Stimulated activated CD8-positive, alpha-beta memory T cell treated with anti-CD3 and anti-CD28 coated beads, Interleukin-12 subunit alpha, Interleukin-12 subunit beta, amount 100 ng/mL, for 4 hours (primary cell): ENCODE measurements around the gene CSTB.
A peak's percentile ranks its signal among the peaks of the same experiment; 100 is the strongest.

Experiments
- DNase-seq: peaks from one replicate; pipeline ENCODE4 v3.0.0-alpha.2; 2020; ENCODE audit warnings: low read depth

CSTB gene

DNA sequence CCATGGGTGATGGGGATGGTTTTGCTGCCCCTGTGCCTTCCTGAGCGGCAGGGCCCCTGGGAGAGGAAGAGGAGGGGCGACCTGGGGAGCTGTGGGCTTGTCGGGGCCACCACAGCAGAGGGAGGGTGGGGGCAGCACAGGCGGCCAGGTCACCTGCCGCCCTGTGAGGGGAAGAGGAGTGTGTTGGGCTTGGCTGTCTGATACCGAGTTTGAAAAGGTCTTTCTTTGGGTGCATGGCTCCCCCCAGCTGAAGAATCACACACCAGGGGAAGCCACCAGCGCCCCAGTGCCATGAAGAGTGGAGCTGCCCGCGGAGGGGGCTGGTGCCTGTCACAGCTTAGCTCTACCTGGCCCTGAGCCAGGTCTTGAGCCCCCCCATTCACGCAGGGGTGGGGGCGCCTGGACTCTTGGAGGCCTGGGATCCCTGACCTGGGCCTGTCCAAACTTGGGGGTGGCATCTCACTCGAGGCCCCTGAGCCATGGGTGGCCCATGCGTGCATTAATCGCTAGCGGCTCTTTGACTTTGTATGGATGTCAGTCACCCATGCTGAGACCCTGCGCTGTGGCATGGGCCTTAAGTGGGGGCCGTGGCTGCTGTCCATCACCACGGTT lies 26.4 kb downstream of the CSTB start:
- no peak for DNase-seq

DNA sequence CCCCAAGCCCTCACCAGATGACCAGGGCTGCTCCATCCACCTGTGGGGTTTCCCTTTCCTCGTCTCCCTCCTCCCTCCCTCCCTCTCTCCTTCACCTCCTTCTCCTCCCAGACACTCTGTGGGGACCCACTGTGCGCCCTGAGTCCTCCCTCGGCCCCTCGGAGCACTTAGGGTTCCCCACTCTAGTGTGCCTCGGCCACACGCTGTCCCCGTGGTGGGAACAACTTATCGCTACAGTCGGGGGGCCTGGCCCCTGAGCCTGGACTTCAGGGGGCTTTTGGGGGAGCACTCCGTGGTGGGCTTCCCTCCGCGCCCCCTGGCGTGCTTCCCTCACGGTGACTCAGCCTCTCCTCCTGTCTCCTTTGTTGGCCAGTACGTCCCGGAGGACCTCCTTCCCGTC lies 27.5 kb downstream of the CSTB start:
- no peak for DNase-seq

DNA sequence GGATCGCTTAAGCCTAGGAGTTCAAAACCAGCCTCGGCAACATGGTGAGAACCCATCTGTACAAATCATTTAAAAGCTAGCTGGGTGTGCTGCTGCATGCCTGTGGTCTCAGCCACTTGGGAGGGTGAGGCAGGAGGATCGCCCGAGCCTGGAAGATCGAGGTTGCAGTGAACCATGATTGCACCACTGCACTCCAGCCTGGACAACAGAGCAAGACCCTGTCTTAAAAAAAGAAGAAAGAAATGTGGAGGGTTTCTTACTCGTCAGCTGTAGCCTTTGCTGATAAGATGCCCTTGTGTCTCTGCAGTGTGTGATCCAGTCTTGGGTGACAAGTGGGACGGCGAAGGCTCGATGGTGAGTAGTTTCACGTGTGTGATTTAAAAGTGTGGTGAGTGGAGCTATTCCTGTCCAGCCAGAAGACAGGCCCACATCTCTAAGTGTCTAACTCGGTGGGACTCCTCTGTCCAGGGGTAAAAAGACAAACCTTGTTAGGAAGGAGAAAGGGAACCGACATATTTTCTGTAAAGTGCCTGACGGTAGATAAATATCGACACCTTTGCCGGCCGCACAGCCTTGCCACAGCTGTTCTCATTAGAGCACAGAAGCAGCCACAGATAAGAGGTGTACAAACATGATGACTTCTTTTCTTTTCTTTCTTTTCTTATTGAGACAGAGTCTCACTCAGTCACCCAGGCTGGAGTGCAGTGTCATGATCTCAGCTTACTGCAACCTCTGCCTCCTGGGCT lies 30.2 kb downstream of the CSTB start:
- no peak for DNase-seq

DNA sequence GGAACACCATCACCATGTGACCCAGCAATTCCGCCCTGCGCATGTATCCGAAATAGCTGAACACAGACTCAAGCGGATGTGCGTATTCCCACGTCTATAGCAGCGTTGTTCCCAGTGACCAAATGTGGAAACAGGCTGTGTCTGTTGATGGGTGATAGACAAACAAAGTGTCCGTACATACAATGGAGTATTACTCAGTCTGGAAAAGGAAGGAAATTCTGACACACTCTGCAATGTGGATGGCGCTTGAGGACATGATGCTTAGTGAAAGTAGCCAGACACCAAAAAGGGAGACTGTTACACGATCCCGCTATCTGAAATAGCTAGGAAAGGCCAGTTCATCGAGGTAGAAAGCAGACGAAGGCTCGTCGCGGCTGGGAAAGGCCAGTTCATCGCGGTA lies 31.4 kb downstream of the CSTB start:
- no peak for DNase-seq

DNA sequence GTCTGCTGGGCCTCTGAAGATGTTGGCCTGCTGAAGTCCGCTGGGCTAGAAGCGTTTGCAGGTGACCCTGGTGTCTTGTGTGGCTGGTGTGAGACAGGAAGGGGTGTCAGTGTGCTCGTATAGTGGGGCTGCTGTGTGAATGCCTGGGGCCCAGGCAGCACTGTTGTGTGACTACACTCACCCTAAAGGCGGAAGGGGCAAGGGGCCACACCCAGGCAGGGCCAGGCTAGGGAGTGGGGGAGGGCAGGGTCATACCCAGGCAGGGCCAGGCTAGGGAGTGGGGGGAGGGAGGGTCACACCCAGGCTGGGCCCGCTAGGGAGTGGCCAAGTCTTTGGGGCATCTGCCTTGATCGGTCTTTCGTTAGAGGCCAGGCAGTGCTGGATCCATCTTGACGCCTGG lies 32.2 kb downstream of the CSTB start:
- no peak for DNase-seq

DNA sequence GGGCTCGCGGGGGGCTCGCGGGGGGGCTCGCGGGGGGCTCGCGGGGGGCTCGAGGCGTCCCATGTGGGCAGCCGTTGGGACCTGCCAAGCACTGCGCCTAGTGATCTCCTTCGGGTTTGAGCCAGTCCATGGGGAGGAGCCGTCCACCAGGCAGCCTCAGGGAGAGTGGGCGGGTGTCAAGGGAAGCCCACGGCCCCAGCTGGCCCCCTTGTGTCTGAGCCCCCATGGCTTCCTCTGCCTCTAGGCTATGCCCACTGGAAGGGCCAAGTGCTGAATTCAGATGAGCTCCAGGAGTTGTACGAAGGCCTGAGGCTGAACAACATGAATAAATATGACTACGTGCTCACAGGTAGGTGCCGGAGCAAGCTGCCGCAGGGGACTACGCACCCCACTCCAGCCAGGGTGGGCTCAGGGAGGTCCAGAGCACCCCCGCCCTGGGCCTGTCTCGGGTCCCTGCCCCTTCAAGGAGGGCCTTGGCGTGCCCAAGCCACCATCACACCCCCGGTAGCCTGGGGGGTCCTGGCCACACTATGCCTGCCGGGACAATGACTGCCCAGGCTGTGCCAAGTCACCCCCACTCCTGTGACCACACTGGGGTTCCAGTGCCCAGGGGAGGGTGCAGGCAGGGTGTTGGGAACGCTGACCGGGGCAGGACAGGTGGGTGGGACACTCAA lies 34.5 kb downstream of the CSTB start:
- no peak for DNase-seq

DNA sequence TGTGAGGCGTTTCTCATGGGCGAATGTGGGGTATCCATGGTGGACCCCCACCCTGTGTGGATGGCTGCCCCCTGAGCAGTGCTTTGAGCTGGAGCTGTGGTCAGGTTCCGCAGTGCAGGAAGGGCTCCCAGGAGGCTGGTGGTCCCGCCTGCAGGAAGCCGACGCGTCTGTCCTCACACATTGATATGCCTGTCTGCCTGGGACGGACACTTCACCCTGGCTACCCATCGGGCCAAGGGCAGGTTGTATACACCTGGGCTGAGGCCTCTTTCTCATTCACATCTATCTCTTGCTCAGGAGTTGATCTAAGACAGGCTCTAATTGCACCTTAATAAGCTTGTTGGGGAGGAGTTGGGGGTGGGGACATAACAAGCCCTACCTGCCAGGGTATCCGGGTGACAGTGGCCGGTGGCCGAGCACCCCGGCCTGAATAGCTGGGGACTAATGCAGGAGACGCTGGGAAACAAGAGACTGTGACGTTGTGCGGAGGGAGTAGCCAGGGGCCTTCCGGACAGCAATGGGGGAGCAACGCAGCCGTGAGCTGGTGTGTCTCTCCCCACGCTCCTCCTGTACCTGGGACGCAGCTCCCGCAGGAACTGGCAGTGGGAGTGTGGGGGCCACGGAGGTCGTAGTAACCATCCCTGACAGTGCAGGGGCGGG lies 35.5 kb downstream of the CSTB start:
- DNase-seq, result no peak

DNA sequence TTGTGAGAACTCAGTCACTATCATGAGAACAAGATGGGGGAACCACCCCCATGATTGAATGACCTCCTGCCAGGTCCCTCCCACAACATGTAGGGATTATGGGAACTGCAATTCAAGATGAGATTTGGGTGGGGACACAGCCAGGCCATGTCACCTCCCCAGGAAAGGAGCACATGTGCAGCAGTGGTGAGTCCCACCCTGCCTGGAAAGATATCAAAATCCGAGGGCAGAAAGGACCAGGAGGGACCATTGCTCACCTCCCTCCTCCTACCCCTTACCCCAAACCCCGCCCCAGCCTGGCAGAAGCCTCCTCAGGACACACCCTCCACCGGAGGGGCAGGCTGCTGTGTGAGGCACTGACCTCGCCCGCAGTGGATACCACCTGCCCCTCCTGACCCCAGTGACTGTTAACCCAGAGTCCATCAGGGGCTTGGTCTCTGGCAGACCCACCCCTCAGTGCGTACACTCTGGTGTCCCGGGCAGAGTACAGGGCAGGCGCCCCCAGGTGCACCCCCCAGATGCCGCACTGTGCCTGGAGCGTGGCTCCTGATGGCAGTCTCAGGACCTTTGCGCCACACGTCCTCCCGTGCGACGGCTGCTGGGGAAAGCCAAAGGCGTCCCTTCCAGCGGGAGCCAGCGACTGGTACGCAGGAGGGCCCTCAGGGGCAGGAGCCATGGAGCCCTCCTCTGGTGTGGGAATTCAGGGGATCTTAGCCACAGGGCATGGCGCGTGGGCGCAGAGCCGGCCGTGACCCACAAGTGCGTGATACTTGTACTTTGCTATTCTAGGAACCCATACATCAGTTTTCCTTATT lies 36.3 kb downstream of the CSTB start:
- DNase-seq, result no peak

DNA sequence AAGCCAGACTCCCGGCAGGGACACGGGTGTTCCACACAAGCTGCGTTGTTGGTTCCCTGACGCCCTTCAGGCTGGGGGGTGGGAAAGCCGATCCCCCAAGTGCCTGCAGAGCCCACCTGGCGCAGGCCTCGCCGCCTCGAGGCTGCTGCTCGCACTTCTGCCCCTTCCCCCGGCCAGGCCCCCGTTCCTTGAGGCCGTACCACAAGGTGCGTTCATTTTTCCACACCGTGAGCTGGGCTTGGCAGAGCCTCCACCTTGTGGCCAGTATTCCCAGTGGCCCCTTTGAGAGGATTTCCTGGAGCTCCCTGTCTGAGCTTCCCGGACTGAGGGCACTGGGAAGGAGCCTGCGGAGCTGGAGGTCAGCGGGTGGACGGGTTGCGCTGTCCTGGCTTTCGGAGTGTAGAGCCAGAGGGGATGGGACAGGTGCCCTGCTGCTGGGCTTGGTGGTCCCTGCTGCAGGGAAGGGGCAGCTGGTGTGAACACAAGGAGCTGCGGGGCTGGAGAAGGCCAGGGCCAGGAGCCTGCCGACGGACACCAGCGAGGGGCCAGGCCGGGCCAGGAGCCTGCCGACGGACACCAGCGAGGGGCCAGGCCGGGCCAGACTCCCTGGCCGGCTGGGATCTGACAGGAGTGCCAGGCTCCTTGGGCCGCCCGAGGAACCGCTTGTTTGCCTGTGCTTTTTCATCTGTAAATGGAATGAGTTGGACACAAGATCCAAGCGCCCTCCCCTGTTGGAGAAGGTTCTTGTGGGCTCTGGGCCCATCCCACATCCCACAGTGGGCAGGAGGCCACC lies 38.8 kb downstream of the CSTB start:
- no peak for DNase-seq

DNA sequence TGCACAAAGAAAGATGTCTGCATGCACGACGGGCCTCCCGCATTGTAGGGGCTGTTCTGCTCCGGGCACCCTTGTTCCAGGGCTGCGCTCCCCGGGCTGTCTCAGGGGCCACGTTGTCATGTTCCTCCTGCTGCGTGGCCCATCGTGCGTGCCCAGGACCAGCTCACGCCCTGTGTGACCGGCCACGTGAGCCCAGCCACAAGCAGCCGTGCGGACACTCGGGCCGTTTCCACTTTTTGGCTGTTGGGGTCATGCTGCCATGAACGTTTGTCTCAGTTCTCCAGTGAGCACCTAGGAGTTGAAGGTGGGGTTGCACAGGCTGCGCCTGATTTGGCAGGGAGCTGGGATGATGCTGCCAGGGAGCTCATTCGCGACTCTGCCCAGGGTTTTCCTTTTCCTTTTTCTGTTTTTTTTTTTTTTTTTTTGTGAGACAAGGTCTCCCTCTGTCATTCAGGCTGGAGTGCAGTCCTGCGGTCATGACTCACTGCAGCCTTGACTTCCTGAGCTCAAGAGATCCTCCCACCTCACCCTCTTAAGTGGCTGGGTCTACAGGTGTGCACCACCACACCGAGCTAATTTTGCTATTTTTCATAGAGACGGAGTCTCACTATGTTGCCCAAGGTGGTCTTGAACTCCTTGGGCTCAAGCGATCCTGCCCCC lies 39.8 kb downstream of the CSTB start:
- no peak for DNase-seq

DNA sequence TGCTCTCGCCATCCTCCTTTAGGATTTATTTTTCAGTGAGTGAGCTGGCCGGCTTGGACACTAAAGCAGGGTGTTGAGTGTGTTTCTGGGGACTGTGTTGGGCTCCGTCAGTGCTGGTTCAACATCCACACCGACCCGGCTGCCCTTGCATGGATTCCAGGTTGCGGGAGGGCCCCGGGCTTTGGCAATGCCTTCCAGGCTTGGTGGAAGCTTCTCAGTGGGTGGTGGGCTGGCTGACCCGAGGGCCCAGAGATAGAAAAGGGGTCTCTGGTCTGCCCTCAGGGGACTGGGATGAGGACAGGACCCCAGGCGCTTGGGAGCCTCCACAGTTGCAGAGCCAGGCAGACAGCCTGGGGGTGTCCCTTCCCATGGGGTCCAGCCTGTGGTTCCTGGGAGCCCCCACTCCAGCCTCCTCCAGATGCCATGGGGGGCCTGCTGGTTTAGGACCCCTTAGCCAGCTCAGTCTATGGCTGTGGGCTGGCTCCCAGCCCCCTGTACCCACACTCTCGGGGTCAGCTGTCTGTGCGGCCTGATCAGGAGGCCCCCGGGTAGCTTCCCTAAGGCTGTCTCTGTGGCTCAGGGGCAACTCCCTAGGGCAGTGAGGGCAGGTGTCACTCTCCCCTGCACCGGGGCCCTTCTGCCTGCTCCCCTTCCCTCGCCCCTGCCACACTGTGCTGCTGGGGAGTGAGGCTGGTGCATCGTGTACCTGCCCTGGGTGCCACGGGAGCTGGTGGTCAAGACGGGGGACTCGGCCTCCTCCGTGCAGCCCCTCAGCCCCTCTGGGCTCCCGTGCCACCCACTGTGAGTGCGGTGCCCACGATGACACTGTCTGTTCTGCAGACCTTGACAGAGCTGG lies 40.6 kb downstream of the CSTB start:
- DNase-seq, result no peak

DNA sequence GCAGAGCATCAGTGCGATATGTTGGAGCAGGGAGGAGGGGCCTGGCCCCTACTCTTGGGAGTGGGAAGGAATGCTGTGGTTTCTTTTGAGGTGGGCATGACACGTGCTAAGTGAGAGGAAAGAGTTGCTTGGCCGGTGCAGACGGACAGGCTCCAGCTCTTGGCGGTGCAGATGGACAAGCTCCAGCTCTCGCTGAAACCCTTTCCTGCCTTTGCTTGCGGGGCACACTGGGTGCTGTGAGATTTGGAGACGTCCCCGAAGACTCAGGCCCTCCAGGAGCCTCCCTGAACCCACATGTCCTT lies 41.2 kb downstream of the CSTB start:
- DNase-seq, result no peak

DNA sequence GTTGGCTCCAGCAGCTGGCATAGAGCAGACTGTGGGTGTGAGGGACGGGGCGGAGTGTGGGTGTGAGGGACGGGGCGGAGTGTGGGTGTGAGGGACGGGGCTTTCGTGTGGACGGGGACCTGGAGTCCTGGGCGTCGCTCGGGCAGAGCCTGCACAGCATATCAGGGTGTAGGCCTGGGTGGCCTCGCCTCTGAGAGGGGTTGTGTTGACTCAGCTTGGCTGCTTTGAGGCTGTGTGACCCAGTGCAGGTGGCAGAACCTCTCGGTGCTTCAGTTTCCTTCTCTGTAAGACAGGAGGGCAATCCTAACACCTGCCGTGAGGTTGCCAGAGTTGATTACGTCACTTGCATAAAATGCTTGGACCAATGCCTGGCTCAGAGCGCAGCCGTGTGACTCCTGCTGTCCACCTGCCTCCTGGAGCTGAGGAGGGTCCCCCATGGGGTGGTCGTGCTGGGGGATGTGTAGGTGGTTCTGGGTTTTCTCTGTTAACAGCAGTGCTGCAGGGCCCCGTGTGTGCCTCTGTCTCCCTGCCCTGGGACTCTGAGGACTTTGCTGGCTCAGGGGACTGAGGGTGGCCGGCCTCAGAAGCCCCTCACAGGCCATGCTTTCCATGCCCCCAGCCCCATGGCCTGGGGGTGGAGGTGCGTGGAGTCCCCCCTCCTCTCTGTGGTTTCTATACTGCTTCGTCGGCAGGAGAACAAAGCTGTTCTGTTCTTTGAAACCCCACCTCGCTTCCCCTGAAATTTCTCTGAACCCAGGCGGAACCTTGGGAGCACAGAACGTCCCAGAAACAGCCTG lies 41.8 kb downstream of the CSTB start:
- DNase-seq, result no peak

DNA sequence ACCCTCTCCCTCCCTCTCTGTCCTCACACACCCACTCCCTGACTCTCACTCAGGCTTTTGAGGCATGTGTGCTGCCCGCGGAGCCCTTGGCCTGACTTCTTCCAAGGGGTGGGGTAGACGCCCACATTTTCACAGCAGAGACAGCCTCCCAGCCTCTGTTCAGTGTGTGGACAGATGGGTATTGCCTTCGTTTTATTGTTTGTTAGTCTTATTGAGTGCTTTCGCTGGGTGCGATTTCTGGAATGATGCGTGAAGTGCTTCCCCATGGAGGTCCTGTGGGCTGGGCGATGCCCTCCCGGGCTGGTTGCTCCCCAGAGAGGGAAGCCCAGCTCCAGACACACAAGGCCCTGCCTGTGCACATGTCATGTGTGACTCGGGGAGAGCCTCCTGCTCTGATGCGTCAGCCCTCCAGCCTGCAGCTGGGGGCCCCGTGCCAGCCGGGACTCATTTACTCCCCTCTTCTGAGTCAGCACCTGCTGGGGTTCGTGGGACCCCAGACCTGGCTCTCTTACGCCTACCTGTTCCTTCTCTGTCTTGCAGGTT lies 42.5 kb downstream of the CSTB start:
- peak; percentile 32 for DNase-seq

DNA sequence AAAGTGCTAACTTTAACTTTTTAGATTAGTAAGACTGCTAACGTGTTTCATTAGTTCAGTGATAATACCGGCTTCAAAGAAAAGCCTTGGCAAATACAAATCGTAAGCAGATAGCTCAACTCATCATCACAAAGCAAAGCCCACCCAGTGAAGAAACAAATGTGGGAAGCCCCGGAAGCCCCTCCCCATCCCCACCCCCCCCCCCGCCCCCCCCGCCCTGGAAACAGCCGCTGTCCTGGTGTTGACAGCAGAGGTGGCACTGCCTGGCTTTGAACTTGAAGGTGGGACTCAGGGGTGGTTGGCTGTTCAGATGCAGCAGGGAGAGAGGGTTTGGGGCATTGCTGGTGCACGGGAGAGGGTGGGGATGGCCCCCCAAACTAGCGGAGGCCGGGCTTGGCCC lies 43.0 kb downstream of the CSTB start:
- DNase-seq, result no peak

DNA sequence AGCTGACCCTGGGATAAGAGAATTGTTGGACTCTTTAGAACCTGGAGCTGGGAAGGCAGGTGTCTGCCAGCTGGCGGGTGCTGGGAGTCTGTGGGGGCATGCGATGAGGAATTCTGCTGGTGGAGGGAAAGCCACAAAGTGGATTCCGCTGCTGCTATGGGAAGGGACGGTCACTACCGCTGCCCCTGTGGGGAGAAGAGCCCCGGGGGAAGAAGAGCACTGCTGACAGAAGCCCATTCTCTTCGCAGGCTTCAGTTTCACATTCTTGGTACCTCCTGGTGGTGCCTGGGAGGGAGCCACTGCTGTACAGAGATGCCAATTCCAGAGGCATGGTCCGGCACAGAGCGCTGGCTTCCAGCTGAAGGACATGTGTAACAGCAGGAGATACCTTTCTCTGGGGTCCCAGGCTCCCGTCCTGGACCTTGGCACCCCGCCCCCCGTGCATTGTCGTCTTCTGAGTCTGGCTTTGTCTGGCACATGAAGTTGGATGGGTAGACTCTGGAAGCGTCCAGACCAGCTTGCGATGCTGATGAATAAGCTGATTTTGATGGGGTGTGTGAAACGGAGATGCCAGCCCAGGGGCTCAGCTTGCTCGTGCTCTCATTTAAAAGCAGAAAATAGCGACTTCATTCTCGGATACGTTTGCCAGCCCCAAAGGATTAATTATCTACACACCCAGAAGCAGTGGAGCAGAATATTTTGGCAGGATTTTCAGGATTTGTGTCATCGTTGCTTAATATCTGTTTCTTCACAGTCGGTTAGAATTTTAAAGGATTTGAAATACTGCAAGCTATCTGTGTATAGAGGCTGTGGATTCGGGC lies 44.0 kb downstream of the CSTB start:
- DNase-seq, result no peak

DNA sequence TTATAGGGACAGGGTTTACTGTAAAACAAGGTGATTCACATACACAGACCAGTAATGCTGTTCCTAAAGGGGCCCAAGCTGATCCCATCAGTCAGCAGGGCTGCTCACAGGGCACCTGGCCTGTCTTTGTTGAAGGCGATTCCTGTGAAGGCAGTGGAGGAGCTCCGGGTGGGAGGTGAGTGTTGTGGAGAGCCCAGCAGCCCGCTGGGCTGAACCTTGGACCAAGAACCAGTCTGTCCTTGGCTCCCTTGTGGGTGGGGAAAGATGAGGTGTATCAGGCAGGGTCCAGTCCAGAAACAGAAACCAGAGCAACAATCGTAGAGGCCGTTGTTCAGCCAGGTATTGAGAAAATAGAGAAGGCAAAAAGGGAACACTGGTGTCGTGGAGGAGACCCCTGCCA lies 44.6 kb downstream of the CSTB start:
- no peak for DNase-seq
